Effector memory CD8-positive, alpha-beta T cell (primary cell): ENCODE data around the gene HIVEP3.

Experiments used
- ATAC-seq: fragments of 150-1000 bp; cut with Tn5 transposase; replicated peaks from 2 replicates; pipeline ENCODE4 v1.10.0; 2021; ENCODE audit warnings: mild to moderate bottlenecking, moderate library complexity
- DNase-seq, 3 experiments: peaks; one replicate each; pipeline ENCODE4 v3.0.0; 2021
- H3K27ac Mint-ChIP-seq, 2 donors: one replicate each; pipeline ENCODE4 v1.8.0; 2022; ENCODE audit warnings: mild to moderate bottlenecking in 2 of 2, mixed read lengths in 2 of 2, moderate library complexity in 2 of 2
- H3K27me3 Mint-ChIP-seq, 2 donors: one replicate each; pipeline ENCODE4 v1.8.0; 2022; ENCODE audit warnings: mixed read lengths in 2 of 2
- H3K36me3 Mint-ChIP-seq: one replicate; pipeline ENCODE4 v1.8.0; 2022; ENCODE audit warnings: mild to moderate bottlenecking, moderate library complexity, mixed read lengths; ENCODE audit not compliant: insufficient read depth
- H3K4me1 Mint-ChIP-seq, 2 donors: one replicate each; pipeline ENCODE4 v1.8.0; 2022; ENCODE audit warnings: low read depth in 2 of 2, mixed read lengths in 2 of 2
- H3K4me3 Mint-ChIP-seq, 2 donors: one replicate each; pipeline ENCODE4 v1.8.0; 2022; ENCODE audit warnings: mild to moderate bottlenecking in 2 of 2, mixed read lengths in 2 of 2, moderate library complexity in 2 of 2
- H3K9me3 Mint-ChIP-seq, 2 donors: one replicate each; pipeline ENCODE4 v1.8.0; 2022; ENCODE audit warnings: mixed read lengths in 2 of 2

The HIVEP3 gene

GRCh38 chr1:41608211-41608610 lies 310.5 kb downstream of the HIVEP3 start:
- no peak for ATAC-seq
- DNase-seq: no peak
- Mint-ChIP-seq H3K27ac (no peak overlapping the region), H3K36me3 (no peaks in the 10 kb centered on the region), H3K4me1 (peaks cover 8% of the 10 kb centered on the region in 2 donors), H3K9me3 (no peaks in the 10 kb centered on the region), H3K27me3 (no peaks in the 10 kb centered on the region), H3K4me3 (no peak overlapping the region)

GRCh38 chr1:41607808-41608207 lies 310.9 kb downstream of the HIVEP3 start:
- DNase-seq: no peak
- H3K36me3 Mint-ChIP-seq: no peaks in the 10 kb centered on the region
- H3K4me1 Mint-ChIP-seq: peaks cover 8% of the 10 kb centered on the region in 2 donors
- H3K27me3 Mint-ChIP-seq: no peaks in the 10 kb centered on the region
- H3K9me3 Mint-ChIP-seq: no peaks in the 10 kb centered on the region
- H3K4me3 Mint-ChIP-seq: no peak overlapping the region
- H3K27ac Mint-ChIP-seq: no peak overlapping the region
- ATAC-seq: no peak

DNA sequence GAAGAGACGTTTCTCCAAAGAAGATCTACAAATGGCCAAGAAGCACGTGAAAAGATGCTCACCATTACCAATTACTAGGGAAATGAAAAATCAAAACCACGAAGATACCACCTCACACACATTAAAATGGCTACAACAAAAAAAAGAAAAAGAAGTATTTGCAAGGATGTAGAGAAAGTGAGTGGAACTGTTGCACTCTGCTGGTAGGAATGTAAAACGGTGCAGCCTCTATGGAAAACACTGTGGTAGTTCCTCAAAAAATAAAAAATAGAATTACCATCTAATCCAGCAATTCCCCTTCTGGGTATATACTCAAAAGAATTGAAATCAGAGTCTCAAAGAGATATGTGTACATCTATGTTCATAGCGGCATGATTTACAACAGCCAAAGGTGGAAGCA lies 318.8 kb downstream of the HIVEP3 start:
- Mint-ChIP-seq H3K4me1 (peaks cover 6 to 8% of the 10 kb centered on the region in 2 donors), H3K36me3 (no peaks in the 10 kb centered on the region), H3K27ac (no peak overlapping the region), H3K9me3 (no peaks in the 10 kb centered on the region), H3K4me3 (no peak overlapping the region), H3K27me3 (no peaks in the 10 kb centered on the region)
- ATAC-seq (no peak), DNase-seq (no peak)

DNA sequence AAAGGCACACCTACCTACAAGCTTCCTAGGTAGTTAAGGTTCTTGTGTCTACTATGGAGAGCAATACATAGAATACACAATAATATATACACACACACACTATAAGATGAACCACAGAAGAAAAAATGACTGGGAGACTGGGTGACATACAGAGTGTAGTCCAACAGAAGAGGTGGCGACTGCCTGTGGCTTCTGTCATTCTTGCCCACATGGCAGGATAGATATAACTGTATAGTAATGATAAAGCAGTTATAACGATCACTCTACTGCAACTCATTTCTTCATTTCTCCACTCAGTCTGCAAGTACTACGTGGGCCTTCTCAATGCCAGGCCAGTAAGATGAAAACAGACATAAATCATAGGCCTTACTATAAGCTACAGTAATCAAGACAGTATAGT lies 320.4 kb downstream of the HIVEP3 start:
- peak overlapping the region in 1 of 2 donors; percentile 28 for H3K27ac Mint-ChIP-seq

GRCh38 chr1:41592451-41593125 lies 326.1 kb downstream of the HIVEP3 start:
- DNase-seq (no peak), ATAC-seq (no peak)
- peaks cover 3% of the 10 kb centered on the region for H3K36me3 Mint-ChIP-seq
- peaks cover 0 to 3% of the 10 kb centered on the region in 2 donors for H3K9me3 Mint-ChIP-seq
- peak overlapping the region in 1 of 2 donors; percentile 57 for H3K27ac Mint-ChIP-seq
- H3K27me3 Mint-ChIP-seq: no peaks in the 10 kb centered on the region
- peaks cover 7 to 10% of the 10 kb centered on the region in 2 donors for H3K4me1 Mint-ChIP-seq
- no peak overlapping the region for H3K4me3 Mint-ChIP-seq

More for the DNA sequence above, 320.4 kb downstream of the HIVEP3 start:
- Mint-ChIP-seq H3K9me3 (no peaks in the 10 kb centered on the region), H3K4me1 (peaks cover 6 to 8% of the 10 kb centered on the region in 2 donors), H3K27me3 (no peaks in the 10 kb centered on the region), H3K36me3 (no peaks in the 10 kb centered on the region), H3K4me3 (no peak overlapping the region)
- no peak for DNase-seq
- no peak for ATAC-seq

DNA sequence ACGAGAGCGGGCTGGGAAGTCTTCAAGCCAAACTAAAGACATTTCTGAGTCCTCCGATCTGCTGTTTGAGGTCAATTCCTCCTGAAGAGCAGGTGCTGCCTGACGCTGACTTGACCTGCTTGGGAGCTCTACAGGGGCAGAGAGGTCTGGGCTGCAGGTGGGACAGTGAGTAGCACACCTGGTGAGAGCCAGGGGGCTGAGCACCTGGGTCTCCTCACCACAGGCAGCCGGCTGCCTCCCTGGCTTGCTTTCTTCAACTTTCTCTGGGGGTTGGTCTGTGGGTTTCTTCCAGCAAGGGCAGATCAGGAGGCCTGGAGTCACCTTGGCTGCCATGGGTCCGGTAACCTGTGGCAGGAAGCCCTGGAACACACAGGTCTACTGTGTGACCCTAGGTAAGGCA lies 326.8 kb downstream of the HIVEP3 start:
- peaks cover 3% of the 10 kb centered on the region for H3K36me3 Mint-ChIP-seq
- no peak overlapping the region for H3K4me3 Mint-ChIP-seq
- DNase-seq (no peak), ATAC-seq (no peak)
- peaks cover 9 to 10% of the 10 kb centered on the region in 2 donors for H3K4me1 Mint-ChIP-seq
- H3K27ac Mint-ChIP-seq: no peak overlapping the region
- H3K27me3 Mint-ChIP-seq: no peaks in the 10 kb centered on the region
- peaks cover 0 to 3% of the 10 kb centered on the region in 2 donors for H3K9me3 Mint-ChIP-seq

- Mint-ChIP-seq H3K4me1 (peaks cover 8 to 10% of the 10 kb centered on the region in 2 donors), H3K27me3 (no peaks in the 10 kb centered on the region), H3K36me3 (peaks cover 3% of the 10 kb centered on the region), H3K27ac (no peak overlapping the region), H3K4me3 (no peak overlapping the region), H3K9me3 (peaks cover 0 to 3% of the 10 kb centered on the region in 2 donors)
- DNase-seq (no peak), ATAC-seq (no peak)
Measured at GRCh38 chr1:41590331-41590730, 328.4 kb downstream of the HIVEP3 start.

- no peak for ATAC-seq
- DNase-seq: no peak
- Mint-ChIP-seq H3K27me3 (no peaks in the 10 kb centered on the region), H3K4me3 (no peak overlapping the region), H3K36me3 (peaks cover 3% of the 10 kb centered on the region), H3K27ac (peak overlapping the region; percentile 36 to 44), H3K9me3 (peaks cover 0 to 3% of the 10 kb centered on the region in 2 donors), H3K4me1 (peaks cover 5 to 10% of the 10 kb centered on the region in 2 donors)
Measured at GRCh38 chr1:41589395-41589794, 329.3 kb downstream of the HIVEP3 start.

GRCh38 chr1:41588334-41588875 lies 330.3 kb downstream of the HIVEP3 start:
- Mint-ChIP-seq H3K27me3 (no peaks in the 10 kb centered on the region), H3K36me3 (peaks cover 3% of the 10 kb centered on the region), H3K4me3 (no peak overlapping the region), H3K9me3 (peaks cover 0 to 3% of the 10 kb centered on the region in 2 donors), H3K27ac (peak overlapping the region in 1 of 2 donors; percentile 5), H3K4me1 (peaks cover 7 to 10% of the 10 kb centered on the region in 2 donors)
- no peak for DNase-seq
- no peak for ATAC-seq

- Mint-ChIP-seq H3K36me3 (peaks cover 3% of the 10 kb centered on the region), H3K4me1 (peaks cover 6 to 7% of the 10 kb centered on the region in 2 donors), H3K27ac (no peak overlapping the region), H3K4me3 (no peak overlapping the region), H3K9me3 (peaks cover 0 to 3% of the 10 kb centered on the region in 2 donors), H3K27me3 (no peaks in the 10 kb centered on the region)
- no peak for DNase-seq
- ATAC-seq: no peak
Measured at GRCh38 chr1:41587791-41588190, 330.9 kb downstream of the HIVEP3 start.

DNA sequence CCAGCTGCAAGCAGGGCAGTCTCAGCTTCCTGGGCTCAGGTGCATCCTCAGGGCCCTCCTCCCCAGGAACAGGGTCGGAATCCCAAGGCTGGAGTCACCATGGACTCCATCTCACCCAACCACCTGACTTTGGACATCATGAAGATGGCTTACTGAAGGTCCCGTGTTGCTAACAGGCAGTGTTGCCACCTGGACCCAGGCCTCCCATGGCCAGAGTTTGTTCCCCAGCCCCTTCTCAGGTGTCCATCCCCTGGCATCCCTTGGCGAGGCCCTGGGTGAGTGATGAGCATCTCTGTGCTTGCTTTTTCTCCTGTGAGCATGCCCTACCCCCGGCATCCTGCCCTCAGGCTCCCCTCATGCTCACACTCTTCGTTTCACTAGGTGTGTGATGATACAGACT lies 332.5 kb downstream of the HIVEP3 start:
- peaks cover under 1 to 10% of the 10 kb centered on the region in 2 donors for H3K4me1 Mint-ChIP-seq
- DNase-seq (no peak), ATAC-seq (no peak)
- peaks cover 0 to 3% of the 10 kb centered on the region in 2 donors for H3K9me3 Mint-ChIP-seq
- no peaks in the 10 kb centered on the region for H3K27me3 Mint-ChIP-seq
- peaks cover 7% of the 10 kb centered on the region for H3K36me3 Mint-ChIP-seq
- no peak overlapping the region for H3K27ac Mint-ChIP-seq
- no peak overlapping the region for H3K4me3 Mint-ChIP-seq

DNA sequence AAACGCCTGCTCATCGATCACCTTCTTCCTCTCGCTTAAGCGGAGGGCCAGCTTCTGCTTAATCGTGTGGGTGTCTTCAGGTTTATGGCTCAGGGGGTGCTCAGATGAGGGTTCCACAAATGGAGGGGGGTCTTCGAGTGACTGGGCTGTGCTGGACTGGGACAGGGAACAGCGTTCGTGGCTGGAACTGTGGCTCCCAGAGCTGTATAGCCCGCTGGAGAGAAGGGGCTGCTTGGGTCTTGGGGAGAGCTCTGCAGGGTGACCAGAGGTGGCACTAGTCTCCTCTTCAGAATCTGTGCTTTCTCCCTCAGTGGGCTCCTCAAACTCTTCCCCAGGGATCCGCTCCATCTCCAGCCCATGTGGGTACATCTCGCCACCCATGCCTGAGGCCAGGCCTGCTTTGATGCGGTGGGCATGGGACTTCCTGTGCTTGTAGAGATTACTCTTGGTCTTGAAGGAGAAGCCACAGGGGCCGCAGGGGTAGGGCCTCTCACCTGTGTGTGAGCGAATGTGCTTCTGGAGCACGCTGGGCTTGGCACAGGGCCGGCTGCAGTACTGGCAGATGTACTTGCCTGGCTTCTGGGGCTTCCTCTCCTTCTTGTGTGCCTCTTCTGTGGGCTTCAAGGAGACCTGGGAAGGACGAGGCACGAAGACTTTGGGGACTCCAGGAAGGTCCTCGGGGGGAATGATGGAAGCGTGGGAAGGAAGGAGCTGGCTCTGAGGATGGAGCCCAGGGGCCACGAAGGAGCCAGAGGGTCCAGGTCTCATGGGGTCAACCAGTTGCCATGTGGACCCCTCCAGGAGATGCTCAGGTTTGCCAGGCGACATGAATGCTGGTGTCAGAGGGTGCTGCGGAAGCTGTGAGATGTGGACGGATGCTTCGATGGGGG lies 334.8 kb downstream of the HIVEP3 start:
- Mint-ChIP-seq H3K4me1 (peaks cover 8 to 13% of the 10 kb centered on the region in 2 donors), H3K27ac (peak overlapping the region in 1 of 2 donors; percentile 2), H3K27me3 (no peaks in the 10 kb centered on the region), H3K4me3 (no peak overlapping the region), H3K9me3 (no peaks in the 10 kb centered on the region), H3K36me3 (peaks cover 4% of the 10 kb centered on the region)
- DNase-seq (no peak), ATAC-seq (no peak)

GRCh38 chr1:41582851-41583657 lies 335.7 kb downstream of the HIVEP3 start:
- Mint-ChIP-seq H3K4me3 (no peak overlapping the region), H3K27me3 (no peaks in the 10 kb centered on the region), H3K36me3 (peaks cover 4% of the 10 kb centered on the region), H3K27ac (peak overlapping the region in 1 of 2 donors; percentile 44), H3K4me1 (peaks cover 8 to 13% of the 10 kb centered on the region in 2 donors), H3K9me3 (no peaks in the 10 kb centered on the region)
- no peak for ATAC-seq
- DNase-seq: no peak
